ENCODE results near the gene GGCX. TPM values are rescaled to one million over a fixed set of nuclear protein-coding genes. Genes with fewer than 3 reads are reported as not detected.
"Not testable (repeated sequence)": the region's sequence is repeated elsewhere in the genome, so short reads cannot be mapped to it uniquely, and the experiment has no call there.

GGCX gene
- total RNA-seq, 2 donors from 2014 or later = 74.5 to 89.5 TPM

DNA sequence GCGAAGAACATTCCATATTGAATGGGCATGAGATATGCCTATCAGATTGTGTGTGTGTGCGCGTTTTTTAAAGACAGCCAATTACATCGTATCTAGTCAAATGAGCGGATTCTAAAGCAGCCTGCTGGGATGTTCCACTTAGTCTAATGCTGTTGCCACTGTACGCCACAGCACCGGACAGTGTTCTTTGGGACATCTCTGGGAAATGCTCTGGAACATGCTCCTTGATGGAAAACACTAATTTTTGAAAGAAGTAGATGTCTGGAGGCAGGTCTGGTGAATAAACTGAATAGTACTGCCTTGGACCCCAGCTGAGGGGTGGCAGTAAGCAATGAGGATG, 44.8 kb upstream of the GGCX start:
- no peaks in the 10 kb centered on the region for H3K27me3 Mint-ChIP-seq (ENCODE audit: insufficient read depth)
- no peak for DNase-seq
- peaks cover 12% of the 10 kb centered on the region for H3K4me1 Mint-ChIP-seq
- TF ChIP-seq, protein P1, sequence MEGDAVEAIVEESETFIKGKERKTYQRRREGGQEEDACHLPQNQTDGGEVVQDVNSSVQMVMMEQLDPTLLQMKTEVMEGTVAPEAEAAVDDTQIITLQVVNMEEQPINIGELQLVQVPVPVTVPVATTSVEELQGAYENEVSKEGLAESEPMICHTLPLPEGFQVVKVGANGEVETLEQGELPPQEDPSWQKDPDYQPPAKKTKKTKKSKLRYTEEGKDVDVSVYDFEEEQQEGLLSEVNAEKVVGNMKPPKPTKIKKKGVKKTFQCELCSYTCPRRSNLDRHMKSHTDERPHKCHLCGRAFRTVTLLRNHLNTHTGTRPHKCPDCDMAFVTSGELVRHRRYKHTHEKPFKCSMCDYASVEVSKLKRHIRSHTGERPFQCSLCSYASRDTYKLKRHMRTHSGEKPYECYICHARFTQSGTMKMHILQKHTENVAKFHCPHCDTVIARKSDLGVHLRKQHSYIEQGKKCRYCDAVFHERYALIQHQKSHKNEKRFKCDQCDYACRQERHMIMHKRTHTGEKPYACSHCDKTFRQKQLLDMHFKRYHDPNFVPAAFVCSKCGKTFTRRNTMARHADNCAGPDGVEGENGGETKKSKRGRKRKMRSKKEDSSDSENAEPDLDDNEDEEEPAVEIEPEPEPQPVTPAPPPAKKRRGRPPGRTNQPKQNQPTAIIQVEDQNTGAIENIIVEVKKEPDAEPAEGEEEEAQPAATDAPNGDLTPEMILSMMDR (conservative IDR thresholded peaks at IDR 0.05) = no peak
- H3K27ac Mint-ChIP-seq = no peak overlapping the region
- no peaks in the 10 kb centered on the region for H3K27me3 ChIP-seq (ENCODE audit: control insufficient read depth, insufficient read depth, low read length, poor library complexity, severe bottlenecking)
- H3K36me3 Mint-ChIP-seq (ENCODE audit: low read depth) = peaks cover 23% of the 10 kb centered on the region
- H3K4me1 ChIP-seq (ENCODE audit: control insufficient read depth, insufficient read depth, low read length) = peaks cover 7% of the 10 kb centered on the region
- H3K9me3 Mint-ChIP-seq = no peaks in the 10 kb centered on the region
- H3K27ac ChIP-seq (ENCODE audit: low read depth, low read length) = peak overlapping the region; percentile 62
- no peak overlapping the region for H3K9ac ChIP-seq (ENCODE audit: extremely low read depth, low read length, poor library complexity, severe bottlenecking)
- no peaks in the 10 kb centered on the region for H3K9me3 ChIP-seq (ENCODE audit: control insufficient read depth, low read length)
- H3K4me3 ChIP-seq (ENCODE audit: low read length) = no peak overlapping the region
- 96 to 98% methylated on average over 7 of the region's 7 CpGs for WGBS, 2 experiments (ENCODE audit: insufficient coverage in 1 of 2, insufficient read length in 1 of 2)
- no peak overlapping the region for H3K4me3 Mint-ChIP-seq
- H3K36me3 ChIP-seq (ENCODE audit: control insufficient read depth, insufficient read depth, low read length) = peaks cover 53% of the 10 kb centered on the region

DNA sequence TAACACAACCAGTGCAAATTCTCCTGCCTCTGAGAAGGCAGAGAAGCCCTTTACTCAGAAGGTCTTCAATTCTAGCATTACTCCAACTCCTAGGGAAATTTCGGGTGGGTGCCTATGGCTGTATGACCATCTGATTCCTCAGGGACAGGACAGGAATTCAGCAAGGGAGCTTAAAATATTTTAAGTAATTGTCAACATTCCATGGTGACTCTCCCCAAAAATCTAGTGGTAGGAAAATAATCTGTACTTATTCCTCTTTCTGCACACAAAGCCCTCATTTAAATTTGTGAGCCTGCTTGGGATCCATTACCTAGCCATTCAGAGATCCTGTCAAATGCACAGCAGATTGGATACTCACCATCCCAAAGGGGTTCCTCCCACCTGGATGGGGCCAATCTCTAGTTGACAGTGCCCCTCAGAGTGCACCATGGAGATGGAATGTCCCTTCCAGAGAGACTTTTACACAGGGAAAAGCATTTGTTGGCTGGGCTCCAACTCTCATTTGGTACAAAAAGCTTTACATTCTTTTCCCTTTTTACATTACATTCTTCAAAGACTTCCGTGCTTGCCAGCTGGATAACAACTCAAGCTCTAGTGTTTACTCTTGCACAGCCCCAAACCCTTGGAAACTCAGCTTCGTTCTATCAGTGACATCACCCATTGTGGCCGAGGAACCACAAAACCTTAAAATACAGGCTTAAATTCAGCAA, 44.3 kb upstream of the GGCX start:
- no peak overlapping the region for H3K9ac ChIP-seq (ENCODE audit: extremely low read depth, low read length, poor library complexity, severe bottlenecking)
- H3K4me1 Mint-ChIP-seq = peaks cover 12% of the 10 kb centered on the region
- no peak overlapping the region for H3K4me3 Mint-ChIP-seq
- H3K27ac ChIP-seq (ENCODE audit: low read depth, low read length) = peak overlapping the region; percentile 62
- H3K36me3 Mint-ChIP-seq (ENCODE audit: low read depth) = peaks cover 23% of the 10 kb centered on the region
- H3K4me3 ChIP-seq (ENCODE audit: low read length) = no peak overlapping the region
- WGBS, 2 experiments (ENCODE audit: insufficient coverage in 1 of 2, insufficient read length in 1 of 2) = 74 to 89% methylated on average over 3 to 4 of the region's 4 CpGs
- TF ChIP-seq, protein P1 (conservative IDR thresholded peaks at IDR 0.05) = no peak
- H3K27me3 ChIP-seq (ENCODE audit: control insufficient read depth, insufficient read depth, low read length, poor library complexity, severe bottlenecking) = no peaks in the 10 kb centered on the region
- peak; percentile 40 for DNase-seq
- H3K36me3 ChIP-seq (ENCODE audit: control insufficient read depth, insufficient read depth, low read length) = peaks cover 53% of the 10 kb centered on the region
- no peaks in the 10 kb centered on the region for H3K9me3 Mint-ChIP-seq
- H3K27ac Mint-ChIP-seq = no peak overlapping the region
- H3K4me1 ChIP-seq (ENCODE audit: control insufficient read depth, insufficient read depth, low read length) = peaks cover 7% of the 10 kb centered on the region
- no peaks in the 10 kb centered on the region for H3K27me3 Mint-ChIP-seq (ENCODE audit: insufficient read depth)
- no peaks in the 10 kb centered on the region for H3K9me3 ChIP-seq (ENCODE audit: control insufficient read depth, low read length)

DNA sequence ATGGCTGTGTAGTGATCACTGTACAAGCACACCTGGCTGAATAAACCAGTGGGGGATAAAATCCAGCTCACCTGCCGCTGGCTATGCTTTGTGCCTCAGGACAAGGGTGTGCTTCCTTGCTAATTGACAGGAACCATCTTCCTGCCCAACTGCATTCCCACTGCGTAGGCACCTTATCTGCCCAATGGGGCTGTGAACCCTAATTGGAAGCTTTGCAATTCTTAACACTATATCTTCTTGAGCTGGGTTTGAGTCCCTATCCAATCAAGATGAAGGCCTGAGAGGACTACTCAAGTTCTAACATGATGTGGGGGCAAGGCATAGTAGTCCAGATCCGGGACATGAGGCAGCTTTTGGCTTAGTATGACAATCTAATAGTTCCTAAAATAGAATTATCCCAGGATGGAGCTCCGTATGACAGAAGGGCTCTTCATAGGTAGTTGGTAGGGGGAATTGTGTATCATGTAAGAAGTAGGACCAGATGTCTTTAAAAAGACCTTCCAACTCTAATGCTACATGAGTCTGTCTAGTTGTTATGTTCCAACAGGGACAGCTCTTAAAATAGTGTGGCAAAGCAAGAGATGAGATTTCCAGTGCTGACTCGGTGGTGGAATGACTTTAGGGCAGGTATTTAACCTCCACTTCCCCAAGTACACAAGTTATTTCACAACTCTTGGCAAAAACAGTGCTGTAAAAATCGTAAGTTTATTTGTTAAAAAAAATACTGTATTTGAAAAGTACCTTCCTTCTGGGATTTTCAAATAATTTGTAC, 43.5 kb upstream of the GGCX start:
- Histone ChIP-seq H3K27ac (ENCODE audit: low read depth, low read length) (no peak overlapping the region), H3K9me3 (ENCODE audit: control insufficient read depth, low read length) (no peaks in the 10 kb centered on the region), H3K4me3 (ENCODE audit: low read length) (peak overlapping the region; percentile 24), H3K36me3 (ENCODE audit: control insufficient read depth, insufficient read depth, low read length) (peaks cover 45% of the 10 kb centered on the region), H3K4me1 (ENCODE audit: control insufficient read depth, insufficient read depth, low read length) (peaks cover 7% of the 10 kb centered on the region), H3K27me3 (ENCODE audit: control insufficient read depth, insufficient read depth, low read length, poor library complexity, severe bottlenecking) (no peaks in the 10 kb centered on the region), H3K9ac (ENCODE audit: extremely low read depth, low read length, poor library complexity, severe bottlenecking) (no peak overlapping the region)
- Mint-ChIP-seq H3K9me3 (no peaks in the 10 kb centered on the region), H3K36me3 (ENCODE audit: low read depth) (peaks cover 18% of the 10 kb centered on the region), H3K4me1 (peaks cover 12% of the 10 kb centered on the region), H3K4me3 (no peak overlapping the region), H3K27ac (no peak overlapping the region), H3K27me3 (ENCODE audit: insufficient read depth) (no peaks in the 10 kb centered on the region)
- TF ChIP-seq, protein P1 (conservative IDR thresholded peaks at IDR 0.05) = no peak
- DNase-seq = peak; percentile 38
- WGBS, 2 experiments (ENCODE audit: insufficient coverage in 1 of 2, insufficient read length in 1 of 2) = 90 to 97% methylated on average over 2 to 5 of the region's 6 CpGs

DNA sequence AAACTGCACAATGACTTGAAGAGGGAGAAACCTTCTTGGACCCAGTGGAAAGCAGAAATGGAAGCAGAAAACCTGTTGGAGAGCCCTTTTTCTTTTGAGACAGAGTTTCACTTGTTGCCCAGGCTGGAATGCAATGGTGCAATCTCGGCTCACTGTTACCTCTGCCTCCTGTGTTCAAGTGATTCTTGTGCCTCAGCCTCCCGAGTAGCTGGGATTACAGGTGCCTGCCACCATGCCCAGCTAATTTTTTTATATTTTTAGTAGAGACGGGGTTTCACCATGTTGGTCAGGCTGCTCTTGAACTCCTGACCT, 42.8 kb upstream of the GGCX start:
- peak overlapping the region; percentile 76 for H3K27ac Mint-ChIP-seq

More for the DNA sequence above, 42.8 kb upstream of the GGCX start:
- Mint-ChIP-seq H3K4me1 (peaks cover 12% of the 10 kb centered on the region), H3K4me3 (peak overlapping the region; percentile 84), H3K36me3 (ENCODE audit: low read depth) (peaks cover 20% of the 10 kb centered on the region)
- H3K9me3 ChIP-seq (ENCODE audit: control insufficient read depth, low read length); H3K9me3 Mint-ChIP-seq; H3K27me3 Mint-ChIP-seq (ENCODE audit: insufficient read depth); H3K4me1 ChIP-seq (ENCODE audit: control insufficient read depth, insufficient read depth, low read length); H3K9ac ChIP-seq (ENCODE audit: extremely low read depth, low read length, poor library complexity, severe bottlenecking); DNase-seq; H3K27me3 ChIP-seq (ENCODE audit: control insufficient read depth, insufficient read depth, low read length, poor library complexity, severe bottlenecking); H3K27ac ChIP-seq (ENCODE audit: low read depth, low read length): not testable (repeated sequence)
- peaks cover 46% of the 10 kb centered on the region for H3K36me3 ChIP-seq (ENCODE audit: control insufficient read depth, insufficient read depth, low read length)
- 78 to 95% methylated on average over 3 of the region's 3 CpGs for WGBS, 2 experiments (ENCODE audit: insufficient coverage in 1 of 2, insufficient read length in 1 of 2)
- H3K4me3 ChIP-seq (ENCODE audit: low read length) = peak overlapping the region; percentile 81
